NCI-H128 (cell line): ENCODE results near the gene CDKL2.

Experiments used
- DNase-seq: peaks from one replicate; lab custom pipeline; 2025; ENCODE audit not compliant: unreplicated experiment; lab: John Stamatoyannopoulos, UW

The CDKL2 gene

DNA sequence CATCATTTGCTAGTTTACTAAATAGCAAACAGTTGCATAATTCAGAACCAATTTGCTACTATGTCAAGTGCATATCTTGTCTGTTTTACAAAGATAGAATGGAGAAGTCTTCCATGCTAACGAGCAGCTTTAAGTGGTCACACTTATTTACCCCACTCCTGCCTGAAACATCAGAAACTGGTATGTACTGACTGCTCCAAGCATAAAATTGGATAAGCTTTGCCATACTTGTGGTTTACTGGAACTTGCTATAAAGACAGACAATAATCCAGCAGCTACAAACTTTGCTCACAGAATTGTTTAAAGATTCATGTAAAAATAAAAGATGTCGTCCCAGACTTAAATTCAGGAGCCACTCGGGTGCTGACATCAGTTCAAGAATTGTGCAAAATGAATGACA lies 13.3 kb upstream of the CDKL2 start:
- no peak for DNase-seq

- DNase-seq = no peak
Measured at GRCh38 chr4:75639124-75639695, 8.9 kb upstream of the CDKL2 start.

- DNase-seq = no peak
Measured at GRCh38 chr4:75637827-75638226, 7.5 kb upstream of the CDKL2 start.

- DNase-seq = no peak
Measured at GRCh38 chr4:75637176-75637575, 6.8 kb upstream of the CDKL2 start.

DNA sequence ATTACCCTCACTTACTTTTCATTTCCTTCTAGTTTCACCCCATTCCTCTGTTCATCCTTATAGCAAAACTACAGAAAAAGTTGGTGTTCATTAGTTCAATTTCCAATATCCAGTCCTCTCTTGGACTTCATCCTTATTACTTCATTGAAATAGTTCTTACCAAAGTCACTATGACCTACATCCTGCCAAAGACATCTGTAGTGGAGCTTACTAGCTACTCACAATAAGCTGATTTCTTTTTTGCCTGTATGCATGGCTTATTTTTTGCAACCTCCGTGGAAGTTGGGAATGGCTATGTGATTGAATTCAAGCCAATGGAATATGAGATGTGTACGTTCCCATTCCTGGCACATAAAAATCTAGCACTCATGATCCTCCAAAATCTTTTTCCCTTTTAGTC lies 4.6 kb upstream of the CDKL2 start:
- no peak for DNase-seq

DNA sequence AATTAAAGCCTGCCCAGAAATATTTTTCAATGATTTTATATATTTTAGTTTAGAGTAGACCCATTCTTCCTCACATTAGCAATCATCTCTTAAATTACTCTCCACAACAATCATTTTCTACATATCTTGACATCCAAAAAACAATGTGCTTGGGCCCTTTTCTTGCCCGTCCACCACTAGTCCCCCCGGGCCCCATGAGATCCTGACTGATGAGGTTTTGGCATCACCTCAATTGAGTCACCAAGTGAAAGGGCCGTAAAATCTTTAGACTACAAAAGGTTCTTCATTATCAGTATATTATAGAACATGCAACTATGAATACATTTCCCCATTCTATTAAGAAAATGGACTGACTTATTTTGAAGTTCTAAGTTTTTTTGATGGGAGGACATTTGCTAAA lies 4.0 kb upstream of the CDKL2 start:
- no peak for DNase-seq

GRCh38 chr4:75633846-75634245 lies 3.5 kb upstream of the CDKL2 start:
- no peak for DNase-seq

GRCh38 chr4:75630937-75631329 lies 605 bp upstream of the CDKL2 start:
- no peak for DNase-seq

DNA sequence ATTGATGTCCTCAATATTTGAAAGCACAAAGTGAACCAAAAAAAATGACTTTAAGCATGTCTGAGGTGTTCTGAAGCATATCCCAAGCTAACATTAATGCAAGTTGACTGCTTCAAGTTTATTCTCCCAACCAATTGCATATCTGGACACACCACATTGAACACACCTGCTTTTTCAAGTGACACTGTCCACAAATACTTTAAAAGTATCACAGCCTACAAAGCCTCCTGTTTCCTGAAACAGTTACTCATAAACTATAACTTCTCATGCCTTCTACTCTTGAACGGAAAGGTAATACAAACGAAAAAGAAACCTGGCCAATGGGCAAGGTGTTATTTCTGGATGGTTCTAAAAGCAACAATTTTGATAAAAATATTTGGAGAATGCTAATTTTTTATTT lies 1.1 kb downstream of the CDKL2 start:
- DNase-seq = no peak

DNA sequence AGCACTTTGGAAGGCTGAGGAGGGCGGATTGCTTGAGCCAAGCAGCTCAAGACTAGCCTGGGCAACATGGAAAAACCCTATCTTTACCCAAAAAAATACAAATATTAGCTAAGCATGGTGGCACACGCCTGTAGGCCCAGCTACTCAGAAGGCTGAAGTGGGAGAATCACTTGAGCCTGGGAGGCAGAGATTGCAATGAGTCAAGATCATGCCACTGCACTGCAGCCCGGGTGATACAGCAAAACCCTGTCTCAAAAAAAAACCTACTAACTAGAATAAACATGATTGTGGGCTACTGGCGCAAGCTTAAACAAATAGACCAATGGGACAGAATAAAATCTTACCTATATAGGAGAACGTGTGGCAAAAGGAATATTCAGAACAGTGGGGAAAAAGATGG lies 7.3 kb downstream of the CDKL2 start:
- DNase-seq = no peak

- DNase-seq = no peak
Measured at GRCh38 chr4:75621715-75622114, 8.6 kb downstream of the CDKL2 start.

DNA sequence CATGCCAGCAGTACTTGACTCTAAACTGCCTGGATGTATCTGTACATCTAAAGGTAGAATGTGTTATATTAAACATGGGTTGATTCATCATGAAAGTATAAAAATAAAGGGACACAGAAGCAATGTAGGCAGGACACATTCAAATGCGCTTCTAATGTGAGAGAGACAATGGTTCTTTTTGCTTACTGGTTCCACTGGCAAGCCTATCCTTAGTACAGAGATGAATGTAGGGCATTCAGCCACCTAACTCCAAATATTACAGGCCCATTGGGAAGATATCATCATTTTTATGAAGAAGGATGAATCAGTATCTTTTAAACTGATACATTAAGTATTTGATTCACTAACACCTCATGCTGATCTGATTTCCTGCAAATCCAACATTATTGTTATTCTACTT lies 18.0 kb downstream of the CDKL2 start:
- DNase-seq = no peak

DNA sequence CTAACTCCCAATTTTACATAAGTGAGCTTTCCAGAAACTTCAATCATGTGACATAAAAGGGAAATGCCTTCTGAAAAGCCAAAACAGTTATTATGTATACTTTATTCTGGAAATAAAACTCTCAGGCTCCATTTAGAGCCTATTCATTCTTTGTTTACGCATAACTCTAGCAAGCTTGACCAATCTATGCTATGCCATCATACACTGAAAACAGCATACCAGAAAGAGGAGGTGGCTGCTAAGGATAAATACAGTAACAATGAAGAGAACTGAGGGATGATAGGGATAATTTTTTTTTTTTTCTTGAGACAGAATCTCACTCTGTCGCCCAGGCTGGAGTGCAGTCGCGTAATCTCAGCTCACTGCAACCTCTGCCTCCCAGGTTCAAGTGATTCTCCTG lies 24.4 kb downstream of the CDKL2 start:
- no peak for DNase-seq

DNA sequence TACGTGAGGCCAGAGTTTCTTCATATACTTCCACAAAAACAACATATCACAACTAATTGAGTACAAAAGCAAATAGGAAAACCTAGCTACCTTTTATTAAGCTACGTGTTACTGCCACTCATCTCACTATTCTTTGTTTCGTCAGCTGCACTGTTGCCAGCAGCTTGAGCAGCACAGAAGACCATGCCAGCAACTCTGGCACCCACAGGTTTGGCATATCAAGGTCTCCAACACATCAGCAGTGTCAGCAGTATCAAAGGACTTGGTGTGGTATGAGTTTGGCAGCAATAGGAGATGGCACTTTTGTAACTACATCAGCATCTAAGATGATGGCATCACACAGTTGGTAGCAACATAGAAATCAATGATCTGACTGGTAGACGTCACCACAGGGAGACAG lies 30.7 kb downstream of the CDKL2 start:
- no peak for DNase-seq

DNA sequence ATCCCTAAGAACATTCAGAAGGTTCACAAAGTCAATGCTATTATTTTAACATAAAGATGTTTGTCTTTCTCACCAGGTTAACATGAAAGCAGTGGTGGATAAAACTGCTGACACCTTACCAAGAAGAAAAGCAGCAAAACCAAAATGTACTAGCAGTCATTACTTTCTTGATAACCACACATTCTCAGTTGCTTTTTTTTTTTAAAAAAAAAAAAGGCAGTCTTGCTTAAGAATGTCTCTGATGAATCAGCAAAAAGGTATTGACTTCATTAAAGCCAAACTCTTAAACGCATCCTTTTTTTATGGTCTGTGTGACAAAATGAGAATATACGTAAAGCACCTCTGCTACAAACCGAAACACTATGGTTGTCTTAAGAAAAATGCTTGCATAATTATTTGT lies 31.9 kb downstream of the CDKL2 start:
- DNase-seq = no peak

DNA sequence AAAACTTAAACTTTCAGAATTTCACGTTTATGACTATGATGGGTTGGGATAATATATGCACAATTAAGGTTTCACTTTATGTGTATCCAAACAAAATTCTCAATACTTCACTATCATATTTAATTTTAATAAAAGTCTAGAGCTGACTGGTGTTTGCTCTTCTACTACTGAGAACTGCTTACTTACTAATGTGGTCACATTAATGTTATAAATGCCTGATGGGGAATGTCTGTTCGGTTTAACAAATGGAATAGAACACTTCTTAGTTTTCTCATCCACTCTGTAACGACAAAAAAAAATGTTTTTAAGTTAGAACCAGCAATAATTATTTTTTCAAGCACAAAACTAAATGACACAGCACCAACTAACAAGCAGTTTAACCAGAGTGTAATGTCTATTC lies 34.3 kb downstream of the CDKL2 start:
- DNase-seq = no peak

DNA sequence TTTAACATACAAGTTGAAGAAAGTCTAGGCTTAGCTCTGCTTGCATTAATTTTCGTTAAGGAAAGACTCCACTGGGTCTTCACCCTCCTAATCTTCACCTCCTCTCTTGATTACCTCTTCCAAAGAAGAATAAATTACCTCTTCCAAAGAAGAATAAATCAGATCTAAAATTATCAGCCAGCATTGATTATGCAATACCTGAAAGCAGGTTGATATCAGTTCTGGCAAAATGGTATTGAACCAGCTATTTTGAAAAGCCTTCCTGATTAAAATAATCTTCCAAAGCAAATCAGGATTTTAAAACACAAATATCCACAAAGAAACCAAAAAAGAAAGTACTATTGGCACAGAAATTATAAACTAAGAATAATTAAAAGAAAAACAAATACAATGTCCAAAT lies 36.9 kb downstream of the CDKL2 start:
- no peak for DNase-seq

- no peak for DNase-seq
Measured at GRCh38 chr4:75584067-75584466, 46.3 kb downstream of the CDKL2 start.

GRCh38 chr4:75567725-75568124 lies 62.6 kb downstream of the CDKL2 start:
- no peak for DNase-seq

- no peak for DNase-seq
Measured at GRCh38 chr4:75566911-75567310, 63.4 kb downstream of the CDKL2 start.

DNA sequence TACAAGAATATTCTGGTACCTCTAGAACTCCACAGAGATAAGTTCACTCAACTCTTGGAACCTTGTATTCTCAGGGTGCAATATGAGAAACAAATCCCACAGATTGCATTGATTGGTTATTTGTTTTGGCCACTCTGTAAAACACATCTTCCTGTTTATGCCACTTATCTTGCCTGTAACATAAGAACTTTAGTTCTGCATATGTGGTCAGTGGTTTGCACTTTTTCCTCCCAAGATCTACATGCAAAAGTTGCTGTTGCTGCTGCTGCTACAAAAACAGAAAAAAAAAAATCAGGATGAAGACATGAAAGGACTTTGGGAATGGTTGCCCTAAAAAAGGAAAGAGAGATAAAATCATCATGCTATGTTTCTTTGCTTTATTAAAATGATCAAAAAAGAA lies 64.8 kb downstream of the CDKL2 start:
- DNase-seq = no peak

GRCh38 chr4:75564023-75564422 lies 66.3 kb downstream of the CDKL2 start:
- no peak for DNase-seq

DNA sequence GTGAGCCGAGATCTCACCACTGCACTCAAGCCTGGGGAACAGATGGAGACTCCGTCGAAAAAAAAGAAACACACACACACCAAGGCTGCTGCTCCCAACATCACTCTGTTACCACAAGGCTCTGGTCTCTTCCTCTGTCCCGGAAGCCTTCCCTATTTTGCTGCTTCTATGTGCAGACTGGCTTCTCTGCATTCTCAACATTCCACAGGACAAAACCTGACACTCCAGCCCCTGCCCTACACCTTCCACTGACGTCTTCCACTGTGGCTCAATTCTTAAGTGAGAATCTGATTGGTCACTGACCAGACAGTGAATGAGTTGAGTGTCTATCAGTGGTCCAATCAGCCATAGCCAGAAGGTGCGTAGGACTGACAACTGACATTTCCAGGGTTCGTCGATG lies 68.5 kb downstream of the CDKL2 start:
- no peak for DNase-seq

GRCh38 chr4:75557696-75558095 lies 72.6 kb downstream of the CDKL2 start:
- DNase-seq = no peak
